SU-DHL-6 (cell line): Measurements from ENCODE around the gene MYBPC3.

Experiments
- H2AFZ ChIP-seq: fragments of 200-600 bp; sonication (generic); 2 replicates; pipeline ENCODE4 v1.6.1; 2014; ENCODE audit warnings: low read depth, mild to moderate bottlenecking, moderate library complexity, mixed read lengths, antibody characterized with exemption, low read length; ENCODE audit not compliant: severe bottlenecking
- H3F3A ChIP-seq: fragments of 200-600 bp; shearing (Covaris generic); 2 replicates; pipeline ENCODE4 v1.6.0; 2016; ENCODE audit warnings: antibody characterized with exemption, mild to moderate bottlenecking; ENCODE audit not compliant: insufficient read depth
- H3K27ac ChIP-seq: fragments of 200-600 bp; sonication (generic); 2 replicates; pipeline ENCODE4 v1.5.1; 2016; ENCODE audit warnings: low read depth, mild to moderate bottlenecking, low read length, moderate library complexity, mixed read lengths
- H3K27me3 ChIP-seq: fragments of 200-600 bp; sonication (generic), shearing (Covaris generic); 2 replicates; pipeline ENCODE4 v1.6.0; 2014; ENCODE audit warnings: mild to moderate bottlenecking, low read length
- H3K36me3 ChIP-seq: fragments of 200-600 bp; sonication (generic); 2 replicates; pipeline ENCODE4 v1.6.1; 2014; ENCODE audit warnings: mild to moderate bottlenecking, low read length, mixed read lengths
- H3K4me2 ChIP-seq: fragments of 300-600, 200-600 bp; shearing (Covaris generic), sonication (generic); 2 replicates; pipeline ENCODE4 v1.6.0; 2014; ENCODE audit warnings: low read length, low read depth, mild to moderate bottlenecking; ENCODE audit not compliant: poor library complexity, severe bottlenecking
- H3K4me3 ChIP-seq: fragments of 200-600 bp; sonication (generic); 2 replicates; pipeline ENCODE4 v1.5.1; 2014; ENCODE audit warnings: antibody characterized with exemption, low read length, mild to moderate bottlenecking, mixed read lengths; ENCODE audit not compliant: insufficient read depth, poor library complexity, severe bottlenecking
- H3K79me2 ChIP-seq: fragments of 200-600 bp; sonication (generic); 2 replicates; pipeline ENCODE4 v1.6.1; 2014; ENCODE audit warnings: mild to moderate bottlenecking, low read length, moderate library complexity; ENCODE audit not compliant: insufficient read depth
- H3K9ac ChIP-seq: fragments of 200-600 bp; sonication (generic); 2 replicates; pipeline ENCODE4 v1.7.0; 2014; ENCODE audit warnings: mild to moderate bottlenecking, low read length
- H3K9me2 ChIP-seq: fragments of 200-600 bp; sonication (generic); replicated peaks from 2 replicates; pipeline ENCODE4 v1.6.1; 2014; ENCODE audit warnings: low read length; ENCODE audit not compliant: insufficient read depth
- H3K9me3 ChIP-seq: fragments of 200-600 bp; sonication (generic); 2 replicates; pipeline ENCODE4 v1.6.1; 2014; ENCODE audit warnings: low read length, mixed read lengths; ENCODE audit not compliant: insufficient read depth
- H4K20me1 ChIP-seq: fragments of 200-600 bp; sonication (generic); 2 replicates; pipeline ENCODE4 v1.6.1; 2014; ENCODE audit warnings: low read depth, mild to moderate bottlenecking, antibody characterized with exemption, low read length, moderate library complexity, mixed read lengths
- EZH2phosphoT487 ChIP-seq: fragments of 200-600 bp; sonication (generic), shearing (Covaris generic); conservative IDR thresholded peaks from 2 replicates; pipeline ENCODE4 v1.6.1; 2018; ENCODE audit warnings: mild to moderate bottlenecking, antibody characterized with exemption, low read length, moderate library complexity, mixed read lengths
- TF ChIP-seq, protein P1 (sequence below): fragments of 200-600 bp; sonication (generic); IDR thresholded peaks from one replicate; pipeline ENCODE4 v1.5.1; 2017; ENCODE audit warnings: antibody characterized with exemption, mild to moderate bottlenecking, low read length, moderate library complexity; ENCODE audit not compliant: insufficient read depth, poor library complexity, severe bottlenecking

MYBPC3 gene

DNA sequence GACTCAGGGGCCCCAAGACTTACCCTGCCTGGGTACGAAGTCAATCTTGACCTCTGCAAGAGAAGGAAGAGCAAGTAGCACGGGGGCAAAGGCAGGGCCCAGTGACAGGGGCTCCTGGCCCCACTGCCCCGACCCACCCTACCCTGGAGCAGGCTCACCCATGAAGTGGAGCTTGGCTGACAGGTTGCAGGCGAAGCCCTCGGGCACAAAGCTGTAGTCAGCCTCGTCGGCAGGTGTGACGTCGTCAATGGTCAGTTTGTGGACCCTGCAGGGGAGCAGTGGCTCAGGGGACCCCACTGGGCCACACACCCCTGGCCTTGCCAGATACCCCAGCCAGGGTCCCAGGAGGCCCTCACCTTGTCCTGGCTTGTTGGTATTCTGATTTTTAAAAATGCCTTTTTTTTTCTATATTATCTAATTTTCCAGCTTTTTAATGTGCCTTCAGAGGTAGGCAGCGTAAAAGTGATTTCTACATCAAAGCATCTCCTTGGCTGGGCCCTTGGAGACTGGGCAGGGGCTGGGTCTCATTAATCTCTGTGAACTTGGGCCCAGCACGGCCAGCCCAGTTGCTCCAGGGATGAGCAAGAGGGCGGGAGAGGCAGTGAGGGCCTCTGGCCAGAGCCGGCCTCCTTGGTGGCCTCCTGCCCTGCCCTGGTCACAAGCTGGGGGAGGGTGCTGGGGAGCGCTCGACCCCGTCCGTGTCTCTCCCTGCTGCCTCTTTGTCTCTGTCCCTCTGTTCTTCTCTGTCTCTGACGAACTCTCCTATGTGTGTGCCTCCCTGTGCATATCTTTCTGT is 11.3 kb downstream of the MYBPC3 start:
- Histone ChIP-seq H3K79me2 (no peaks in the 10 kb centered on the region), H3K27ac (no peak overlapping the region), H3K27me3 (no peaks in the 10 kb centered on the region), H3F3A (no peaks in the 10 kb centered on the region), H3K36me3 (no peaks in the 10 kb centered on the region), H3K9ac (no peak overlapping the region), H4K20me1 (no peaks in the 10 kb centered on the region), H3K4me3 (no peak overlapping the region), H3K4me2 (no peak overlapping the region), H3K9me2 (no peaks in the 10 kb centered on the region), H2AFZ (no peak overlapping the region), H3K9me3 (no peaks in the 10 kb centered on the region)
- TF ChIP-seq, protein P1, sequence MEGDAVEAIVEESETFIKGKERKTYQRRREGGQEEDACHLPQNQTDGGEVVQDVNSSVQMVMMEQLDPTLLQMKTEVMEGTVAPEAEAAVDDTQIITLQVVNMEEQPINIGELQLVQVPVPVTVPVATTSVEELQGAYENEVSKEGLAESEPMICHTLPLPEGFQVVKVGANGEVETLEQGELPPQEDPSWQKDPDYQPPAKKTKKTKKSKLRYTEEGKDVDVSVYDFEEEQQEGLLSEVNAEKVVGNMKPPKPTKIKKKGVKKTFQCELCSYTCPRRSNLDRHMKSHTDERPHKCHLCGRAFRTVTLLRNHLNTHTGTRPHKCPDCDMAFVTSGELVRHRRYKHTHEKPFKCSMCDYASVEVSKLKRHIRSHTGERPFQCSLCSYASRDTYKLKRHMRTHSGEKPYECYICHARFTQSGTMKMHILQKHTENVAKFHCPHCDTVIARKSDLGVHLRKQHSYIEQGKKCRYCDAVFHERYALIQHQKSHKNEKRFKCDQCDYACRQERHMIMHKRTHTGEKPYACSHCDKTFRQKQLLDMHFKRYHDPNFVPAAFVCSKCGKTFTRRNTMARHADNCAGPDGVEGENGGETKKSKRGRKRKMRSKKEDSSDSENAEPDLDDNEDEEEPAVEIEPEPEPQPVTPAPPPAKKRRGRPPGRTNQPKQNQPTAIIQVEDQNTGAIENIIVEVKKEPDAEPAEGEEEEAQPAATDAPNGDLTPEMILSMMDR = no peak
- TF ChIP-seq EZH2phosphoT487 = no peak

DNA sequence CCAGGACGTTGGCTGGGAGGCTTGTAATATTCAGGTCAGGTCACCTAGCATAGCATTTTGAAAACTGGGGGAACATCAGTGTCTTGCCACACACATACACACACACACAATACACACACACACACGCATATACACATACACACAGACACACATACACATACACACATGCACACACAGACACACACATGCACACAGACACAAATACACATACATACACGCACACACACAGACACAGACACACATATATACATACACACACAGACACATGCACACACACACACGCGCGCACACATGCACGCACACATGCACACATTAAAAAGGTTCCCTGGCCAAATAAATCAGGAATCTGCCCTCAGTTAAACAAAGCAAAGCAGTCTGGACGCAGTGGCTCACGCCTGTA is 12.5 kb downstream of the MYBPC3 start:
- no peak overlapping the region for H2AFZ ChIP-seq
- no peaks in the 10 kb centered on the region for H3K27me3 ChIP-seq
- H3K4me2 ChIP-seq = no peak overlapping the region
- H3K9me3 ChIP-seq = no peaks in the 10 kb centered on the region
- no peak overlapping the region for H3K9ac ChIP-seq
- no peaks in the 10 kb centered on the region for H3F3A ChIP-seq
- no peak for TF ChIP-seq EZH2phosphoT487
- TF ChIP-seq, protein P1 = no peak
- no peaks in the 10 kb centered on the region for H3K36me3 ChIP-seq
- H3K79me2 ChIP-seq = no peaks in the 10 kb centered on the region
- H3K4me3 ChIP-seq = no peak overlapping the region
- no peak overlapping the region for H3K27ac ChIP-seq
- H3K9me2 ChIP-seq = no peaks in the 10 kb centered on the region
- no peaks in the 10 kb centered on the region for H4K20me1 ChIP-seq

DNA sequence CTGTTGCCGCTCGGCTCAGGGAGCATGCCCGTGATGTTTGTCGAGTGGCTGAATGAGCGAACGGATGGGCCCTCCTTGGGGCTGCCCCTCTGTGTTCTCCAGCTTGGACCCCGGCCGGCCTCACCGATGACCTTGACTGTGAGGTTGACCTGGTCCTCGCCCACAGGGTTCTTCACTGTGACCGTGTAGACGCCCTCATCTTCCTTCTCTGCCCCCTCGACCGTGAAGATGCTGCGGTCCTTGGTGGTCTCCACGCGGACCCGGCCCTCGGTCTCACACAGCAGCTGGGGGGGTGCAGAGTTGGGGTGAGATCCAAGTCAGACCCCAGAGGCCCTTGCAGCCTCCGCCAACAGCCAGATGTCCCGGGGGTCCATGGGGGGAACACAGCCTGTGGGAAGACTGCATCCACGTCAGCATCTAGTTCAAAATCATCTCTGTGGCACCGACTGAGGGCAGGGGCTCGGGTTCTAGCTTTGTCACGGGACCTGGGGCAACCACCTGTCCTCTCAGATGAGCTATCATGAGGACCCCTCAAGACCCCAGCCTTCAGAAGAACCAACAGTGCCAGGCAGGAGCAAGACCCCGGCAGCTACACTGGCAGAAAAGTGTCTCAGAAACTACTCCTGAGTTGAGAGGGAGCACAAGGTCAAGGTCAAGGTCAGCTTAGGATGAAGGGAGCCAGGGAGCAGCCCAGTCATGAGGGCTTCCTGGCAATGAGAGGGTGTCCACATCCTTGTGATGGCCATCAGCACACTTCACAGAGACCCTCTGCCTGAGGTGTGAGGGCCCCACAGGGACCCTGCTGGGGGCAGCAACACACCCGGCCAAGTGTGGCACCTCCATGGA is 13.9 kb downstream of the MYBPC3 start:
- Histone ChIP-seq H3K9ac (no peak overlapping the region), H3K27ac (no peak overlapping the region)

More for the DNA sequence above, 13.9 kb downstream of the MYBPC3 start:
- no peak overlapping the region for H3K4me3 ChIP-seq
- no peaks in the 10 kb centered on the region for H3F3A ChIP-seq
- no peak overlapping the region for H3K4me2 ChIP-seq
- TF ChIP-seq, protein P1 = no peak
- no peak for TF ChIP-seq EZH2phosphoT487
- H3K79me2 ChIP-seq = no peaks in the 10 kb centered on the region
- H3K9me3 ChIP-seq = no peaks in the 10 kb centered on the region
- no peaks in the 10 kb centered on the region for H4K20me1 ChIP-seq
- no peaks in the 10 kb centered on the region for H3K36me3 ChIP-seq
- no peaks in the 10 kb centered on the region for H3K9me2 ChIP-seq
- no peaks in the 10 kb centered on the region for H3K27me3 ChIP-seq
- no peak overlapping the region for H2AFZ ChIP-seq
